HG03095 (cell line): ENCODE measurements around the gene PMS1.
"Not testable (repeated sequence)": the region's sequence is repeated elsewhere in the genome, so short reads cannot be mapped to it uniquely, and the experiment has no call there.

Experiments
- ATAC-seq: cut with Tn5 transposase; IDR thresholded peaks from one replicate; pipeline ENCODE4 v1.9.1; 2021; ENCODE audit warnings: moderate library complexity; ENCODE audit not compliant: unreplicated experiment

PMS1 gene

DNA sequence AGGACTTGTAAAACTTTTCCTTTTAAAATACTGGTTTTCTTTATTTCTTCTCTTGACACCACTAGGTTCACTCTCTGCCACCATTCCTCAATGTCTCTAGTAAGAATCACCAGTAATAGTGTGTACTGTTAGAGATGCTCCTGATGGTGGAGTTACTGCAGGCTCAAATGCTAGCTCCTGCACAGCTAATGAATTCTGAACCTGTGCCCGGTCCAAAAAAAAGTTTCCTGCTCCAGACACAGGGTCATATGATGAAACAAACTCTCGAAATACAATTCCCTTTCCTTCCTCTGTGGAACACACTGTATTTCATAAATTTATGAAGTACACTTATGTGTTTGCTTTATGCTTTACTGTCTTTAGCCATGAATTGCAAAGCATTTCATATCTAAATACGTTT, 19.2 kb downstream of the PMS1 start:
- no peak for ATAC-seq

DNA sequence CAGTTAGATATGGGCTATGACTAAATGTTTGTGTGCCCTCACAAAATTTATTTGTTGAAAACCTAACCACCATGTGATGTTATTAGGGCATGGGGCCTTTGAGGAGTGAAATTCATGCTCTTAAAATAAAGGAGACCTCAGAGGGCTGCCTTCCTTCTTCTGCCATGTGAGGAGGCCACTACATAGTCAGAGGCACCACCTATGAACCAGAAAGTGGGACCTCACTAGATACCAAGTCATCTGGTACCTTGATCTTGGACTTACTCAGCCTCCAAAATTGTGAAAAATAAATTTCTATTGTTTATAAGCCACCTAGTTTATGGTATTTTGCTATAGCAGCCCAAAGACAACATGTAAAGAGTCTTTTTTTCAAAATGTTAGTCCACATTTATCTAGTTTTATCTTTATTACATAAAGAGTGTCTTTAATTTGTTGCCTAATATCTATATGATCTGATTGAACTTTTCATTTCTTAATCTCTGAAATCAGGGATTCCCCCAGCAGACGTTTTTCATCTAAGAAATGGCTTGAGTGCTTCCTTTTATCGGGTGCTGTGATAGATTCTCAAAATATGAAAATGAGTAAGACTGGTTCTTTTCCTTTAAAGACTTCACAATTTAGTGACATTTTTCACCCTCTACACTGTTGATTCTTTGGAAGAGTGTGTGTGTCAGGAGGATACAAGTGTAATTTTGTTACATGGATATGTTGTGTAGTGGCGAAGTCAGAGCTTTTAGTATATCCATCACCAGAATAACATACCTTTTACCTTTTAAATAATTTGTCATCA, 34.2 kb downstream of the PMS1 start:
- no peak for ATAC-seq

DNA sequence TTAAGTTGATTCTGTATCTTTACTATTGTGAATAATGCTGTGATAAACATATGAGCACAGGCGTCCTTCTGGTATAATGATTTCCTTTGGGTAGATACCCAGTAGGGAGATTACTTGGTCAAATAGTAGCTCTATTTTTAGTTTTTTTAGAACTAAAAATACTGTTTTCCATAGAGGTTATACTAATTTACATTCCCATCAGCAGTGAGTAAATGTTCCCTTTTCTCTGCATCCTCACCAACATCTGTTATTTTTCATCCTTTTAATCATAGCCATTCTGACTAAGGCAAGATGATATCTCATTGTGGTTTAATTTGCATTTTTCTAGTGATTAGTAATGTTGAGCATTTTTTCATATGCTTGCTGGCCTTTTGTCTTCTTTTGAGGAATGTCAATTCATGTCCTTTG, 35.1 kb downstream of the PMS1 start:
- ATAC-seq = no peak

DNA sequence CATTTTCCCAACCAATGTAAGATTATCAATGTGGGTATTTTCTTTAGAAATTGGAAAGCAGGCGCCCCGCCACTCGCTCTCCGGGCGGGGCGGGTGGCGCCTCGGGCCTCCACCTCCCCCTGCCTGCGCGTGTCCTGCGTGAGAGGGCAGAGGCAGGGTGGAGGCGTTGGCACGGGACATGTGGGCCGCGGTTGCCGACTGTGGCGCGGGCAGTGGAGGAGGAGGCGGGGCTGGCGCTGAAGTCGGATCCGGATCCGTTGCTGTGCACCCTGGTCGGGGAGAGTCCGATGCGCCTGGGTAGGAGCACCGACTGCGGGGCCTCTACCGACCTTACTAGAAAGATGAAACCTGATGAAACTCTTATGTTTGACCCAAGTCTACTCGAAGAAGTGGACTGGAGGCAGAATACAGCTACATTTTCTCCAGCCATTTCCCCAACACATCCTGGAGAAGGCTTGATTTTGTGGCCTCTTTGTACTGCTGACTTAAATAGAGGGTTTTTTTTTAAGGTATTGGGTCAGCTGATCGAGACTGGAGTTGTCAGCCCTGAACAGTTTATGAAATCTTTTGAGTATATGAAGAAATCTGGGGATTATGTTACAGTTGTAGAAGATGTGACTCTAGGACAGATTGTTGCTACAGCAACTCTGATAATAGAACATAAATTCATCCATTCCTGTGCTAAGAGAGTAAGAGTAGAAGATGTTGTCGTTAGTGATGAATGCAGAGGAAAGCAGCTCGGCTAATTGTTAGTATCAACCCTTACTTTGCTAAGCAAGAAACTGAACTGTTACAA, 37.9 kb downstream of the PMS1 start:
- ATAC-seq = no peak

DNA sequence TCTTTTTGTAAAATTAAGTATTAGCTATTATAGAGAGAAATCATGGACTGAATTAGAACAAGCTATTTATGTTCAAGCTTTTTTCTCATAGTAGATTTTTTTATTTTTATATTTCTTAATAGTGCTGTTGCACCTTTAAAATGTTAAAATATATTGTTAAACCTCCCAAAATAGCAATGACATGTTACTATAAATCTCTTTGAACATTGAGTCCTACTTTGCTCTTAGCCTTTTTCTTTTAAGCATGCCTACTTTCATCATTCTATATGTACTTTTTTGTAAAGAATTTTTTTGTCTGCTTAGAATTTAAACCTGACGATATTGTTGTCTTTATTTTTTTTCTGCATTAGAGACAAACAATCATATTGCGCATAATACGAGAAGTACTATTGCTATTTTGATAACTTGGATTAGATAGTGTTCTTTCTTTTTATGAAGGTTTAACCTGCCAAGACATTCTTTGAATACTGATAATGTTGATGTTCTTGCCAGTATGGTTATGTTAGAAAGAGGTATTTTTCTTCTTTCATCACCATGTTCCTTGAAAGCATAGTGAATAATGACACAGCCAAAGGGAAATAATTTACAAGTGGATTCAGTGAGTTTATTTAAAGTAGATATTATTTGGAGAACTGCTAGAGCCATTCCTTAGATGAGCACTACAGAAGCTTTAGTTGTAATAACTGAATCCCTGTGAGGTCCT, 40.6 kb downstream of the PMS1 start:
- ATAC-seq = no peak

DNA sequence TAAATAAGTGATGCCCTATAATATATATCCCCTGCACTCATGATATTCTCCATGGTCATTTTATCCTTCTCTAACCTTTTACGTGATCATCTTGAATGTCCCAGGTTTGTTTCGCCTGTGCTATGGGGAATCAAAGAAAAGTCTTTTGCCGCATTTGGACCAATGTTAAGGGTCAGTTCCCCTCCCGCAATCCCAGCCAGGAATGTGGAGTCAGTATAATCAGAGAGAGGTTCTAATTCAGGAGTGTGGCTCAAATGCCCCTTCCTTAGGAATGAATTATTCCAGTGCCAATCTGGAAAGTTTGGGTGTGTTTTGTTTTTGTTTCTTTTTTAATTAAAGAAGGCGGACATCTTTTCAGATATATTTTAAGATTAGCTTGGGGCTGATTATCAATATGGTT, 41.8 kb downstream of the PMS1 start:
- ATAC-seq = no peak

DNA sequence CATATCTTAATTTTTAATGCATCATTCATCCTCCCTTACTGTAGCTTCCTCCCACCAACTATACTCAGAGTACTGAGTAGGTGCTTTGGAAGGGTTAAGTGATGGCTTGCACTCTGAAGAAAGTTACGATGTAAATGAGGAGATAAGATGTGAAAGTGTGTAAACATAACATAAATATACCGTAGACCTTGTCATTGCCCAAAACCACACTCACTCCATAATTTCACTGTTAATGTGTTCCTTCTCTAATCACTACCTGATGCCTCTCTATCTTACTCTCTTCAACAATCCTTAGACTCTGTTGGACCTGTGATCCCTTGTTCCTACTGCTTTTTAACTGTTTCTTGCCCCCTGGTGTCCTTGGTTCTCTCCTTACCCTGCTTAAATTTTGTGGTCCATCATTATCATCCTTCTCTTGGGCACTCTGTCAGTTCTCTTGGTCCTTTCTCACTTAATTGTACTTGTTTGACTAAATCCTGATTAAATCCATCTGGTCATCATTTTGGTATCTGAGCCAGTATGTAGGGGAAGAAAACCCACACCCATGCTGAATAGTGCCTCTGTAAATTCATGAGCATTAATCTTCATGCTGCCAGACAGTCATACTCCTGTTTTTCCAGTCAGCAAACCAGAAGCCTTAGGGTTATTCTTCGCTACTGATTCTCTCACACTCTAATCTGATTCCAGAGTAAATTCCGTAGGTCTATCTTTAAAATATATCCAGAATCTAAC, 45.0 kb downstream of the PMS1 start:
- ATAC-seq = no peak

DNA sequence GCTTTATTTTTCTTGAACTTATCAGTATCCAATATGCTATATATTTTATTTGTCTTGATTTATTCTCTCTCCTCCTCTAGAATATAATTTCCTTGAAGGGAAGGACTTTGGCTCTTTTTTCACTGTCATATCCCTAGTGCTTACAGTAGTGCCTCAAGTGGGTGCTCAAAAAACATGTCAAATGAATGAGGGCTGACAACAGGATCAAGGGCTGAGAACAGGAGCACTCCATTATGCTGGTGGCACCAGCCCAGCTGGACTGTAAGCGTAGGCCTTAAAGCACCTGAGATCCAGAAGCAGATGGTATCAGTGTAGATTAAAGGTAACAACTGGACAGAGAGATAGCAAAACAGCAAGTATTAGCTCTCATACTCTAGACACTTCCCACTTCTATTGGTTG, 46.3 kb downstream of the PMS1 start:
- ATAC-seq = no peak

DNA sequence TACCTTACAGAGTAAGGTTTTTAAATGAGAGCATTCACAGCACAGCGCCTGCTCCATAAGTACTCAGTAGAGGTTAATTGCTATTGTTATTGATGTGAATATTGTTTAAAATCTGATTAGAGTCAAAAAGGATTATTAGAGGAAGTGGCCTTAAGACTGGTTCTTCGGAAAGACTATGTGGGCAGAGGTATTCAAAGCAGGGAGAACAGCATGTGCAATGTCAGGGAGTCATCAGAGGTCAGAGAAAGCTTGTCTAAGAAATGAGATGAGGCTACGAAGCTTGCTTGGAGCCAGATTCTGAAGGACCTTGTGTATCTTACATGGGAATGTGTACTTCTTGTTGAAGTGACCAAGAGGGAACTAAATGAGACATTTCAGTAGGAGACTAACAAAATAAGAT, 49.8 kb downstream of the PMS1 start:
- ATAC-seq = peak; percentile 72

DNA sequence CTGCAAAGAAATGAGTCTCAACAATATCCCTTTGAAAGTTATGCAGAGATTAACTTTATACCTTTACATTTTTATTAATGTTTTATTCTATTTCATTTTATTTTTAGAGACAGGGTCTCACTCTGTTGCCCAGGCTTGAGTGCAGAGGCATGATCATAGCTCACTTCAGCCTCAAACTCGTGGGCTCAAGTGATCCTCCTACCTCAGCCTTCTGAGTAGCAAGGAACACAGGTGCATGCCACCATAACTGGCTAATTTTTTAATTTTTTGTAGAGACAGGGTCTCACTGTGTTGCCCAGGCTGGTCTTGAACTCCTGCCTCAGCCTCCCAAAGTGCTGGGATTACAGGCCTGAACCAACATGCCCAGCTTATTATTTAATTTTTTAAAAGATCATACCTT, 50.4 kb downstream of the PMS1 start:
- ATAC-seq = not testable (repeated sequence)

DNA sequence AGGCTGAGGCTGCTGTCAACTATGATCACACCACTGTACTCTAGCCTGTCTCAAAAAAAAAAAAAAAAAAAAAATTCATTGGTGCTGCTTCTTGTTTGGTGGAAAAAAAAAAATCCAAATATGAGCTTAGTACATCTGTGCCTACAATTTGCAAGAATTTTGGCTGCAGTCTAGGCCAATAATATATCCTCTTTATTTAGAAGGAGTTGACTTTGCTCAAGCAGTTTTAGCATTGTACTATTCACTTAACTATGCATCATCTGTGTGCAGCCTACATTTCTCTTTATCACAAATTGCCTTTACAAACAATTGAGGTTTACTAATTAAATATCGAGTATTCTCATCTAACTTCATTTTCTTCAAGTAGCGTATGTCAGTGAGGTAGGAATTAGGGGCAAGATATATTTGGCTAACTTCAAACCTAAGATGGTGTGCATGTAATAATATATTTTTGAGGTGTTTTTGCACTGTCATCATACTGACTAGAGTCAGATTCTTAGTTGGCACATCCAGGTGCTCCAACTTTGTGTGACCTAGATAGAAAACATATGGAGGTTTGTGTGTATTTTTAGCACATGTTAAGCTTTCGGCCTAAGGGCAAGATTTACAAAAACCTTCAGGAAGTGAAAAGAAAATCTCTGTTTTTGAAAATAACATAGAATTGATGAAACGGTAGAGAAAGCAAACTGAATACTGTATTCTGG, 51.8 kb downstream of the PMS1 start:
- ATAC-seq = no peak

DNA sequence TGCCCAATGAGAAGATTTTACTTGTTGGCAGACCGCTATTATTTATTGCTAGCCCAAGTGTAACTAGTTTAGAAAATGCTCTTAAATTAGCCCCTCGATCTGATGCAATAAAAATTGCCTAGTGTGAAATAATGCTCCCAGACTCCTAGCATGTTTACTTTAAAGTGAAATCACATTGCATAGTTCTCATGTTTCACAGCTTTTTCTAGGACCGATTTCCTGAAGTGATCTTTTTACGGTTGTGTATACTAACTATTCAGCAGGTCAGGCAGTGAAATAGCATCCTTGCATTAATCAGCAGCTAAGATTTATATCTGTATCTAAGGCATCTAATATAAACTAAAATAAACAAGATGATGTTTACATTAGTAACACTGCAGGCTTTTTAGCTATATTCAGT, 52.4 kb downstream of the PMS1 start:
- ATAC-seq = no peak

DNA sequence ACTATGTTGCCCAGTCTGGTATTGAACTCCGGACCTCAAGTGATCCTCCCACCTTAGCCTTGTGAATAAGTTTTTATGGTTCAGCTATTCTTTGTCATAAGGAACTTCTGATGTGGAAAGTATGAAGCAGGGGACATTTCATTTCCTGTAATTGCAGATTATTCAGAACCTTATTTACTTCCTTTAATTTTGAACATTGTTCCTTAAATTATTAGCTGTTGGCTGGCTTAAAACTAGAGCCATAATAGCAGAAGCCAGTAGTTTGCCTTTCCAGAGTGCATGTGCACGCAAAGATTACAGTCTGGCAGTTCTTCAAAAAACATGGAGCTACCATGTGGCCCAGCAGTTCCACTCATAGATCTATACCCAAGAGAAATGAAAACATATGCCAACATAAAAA, 53.1 kb downstream of the PMS1 start:
- no peak for ATAC-seq

DNA sequence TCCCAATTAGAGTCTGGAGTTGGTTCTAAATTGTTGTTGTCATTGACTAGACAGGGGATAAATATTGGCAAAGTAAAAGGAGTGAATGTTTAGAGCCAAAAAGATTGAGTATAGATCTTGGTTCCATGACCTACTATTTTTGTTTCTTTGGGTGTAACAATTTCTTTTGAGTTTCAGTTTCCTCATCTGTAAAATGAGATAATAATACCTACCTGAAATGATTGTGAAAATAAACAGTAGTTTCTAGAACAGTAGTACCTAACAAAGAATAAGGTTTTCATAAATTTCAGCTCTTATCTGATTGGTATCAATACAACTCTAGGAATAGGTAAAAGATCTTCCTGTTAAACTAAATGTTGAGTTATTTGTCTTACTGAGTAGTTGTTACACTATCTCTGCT, 56.8 kb downstream of the PMS1 start:
- peak; percentile 41 for ATAC-seq

DNA sequence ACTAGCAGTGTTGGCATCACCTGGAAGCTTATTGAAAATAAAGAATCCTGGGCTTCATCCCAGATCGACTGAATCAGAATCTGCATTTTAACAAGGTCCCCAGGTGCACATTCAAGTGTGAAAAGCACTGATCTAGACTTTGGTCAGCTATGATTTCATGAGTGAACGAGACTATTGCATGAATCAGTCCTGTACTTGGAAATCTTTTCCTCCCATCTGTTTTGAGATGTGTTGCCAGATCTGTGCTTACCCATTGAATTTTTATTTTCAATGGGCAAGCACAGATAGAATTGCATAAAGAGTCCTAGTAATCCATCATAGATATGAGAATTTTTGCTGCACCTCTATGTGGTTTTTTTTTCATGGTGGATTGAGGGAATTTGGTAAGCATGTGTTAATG, 64.0 kb downstream of the PMS1 start:
- no peak for ATAC-seq

DNA sequence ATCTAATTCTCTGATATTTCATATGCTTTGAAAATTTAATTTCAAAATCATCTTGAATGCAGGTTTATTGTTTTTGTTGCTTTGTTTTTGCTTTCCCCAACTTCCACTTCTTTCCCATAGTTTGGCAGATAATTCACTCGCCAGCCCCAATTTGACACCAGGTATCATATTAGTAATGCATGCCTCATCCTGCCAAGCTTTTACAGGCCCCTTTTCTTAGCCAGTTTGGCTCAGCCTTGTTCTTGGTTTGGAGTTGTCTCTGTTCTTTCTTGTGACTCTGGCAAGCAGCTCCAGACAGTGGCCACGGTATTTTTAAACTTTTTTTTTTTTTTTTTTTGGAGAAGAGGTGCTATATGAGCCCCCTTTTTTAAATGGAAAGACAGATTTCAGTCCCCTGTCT, 65.3 kb downstream of the PMS1 start:
- no peak for ATAC-seq

DNA sequence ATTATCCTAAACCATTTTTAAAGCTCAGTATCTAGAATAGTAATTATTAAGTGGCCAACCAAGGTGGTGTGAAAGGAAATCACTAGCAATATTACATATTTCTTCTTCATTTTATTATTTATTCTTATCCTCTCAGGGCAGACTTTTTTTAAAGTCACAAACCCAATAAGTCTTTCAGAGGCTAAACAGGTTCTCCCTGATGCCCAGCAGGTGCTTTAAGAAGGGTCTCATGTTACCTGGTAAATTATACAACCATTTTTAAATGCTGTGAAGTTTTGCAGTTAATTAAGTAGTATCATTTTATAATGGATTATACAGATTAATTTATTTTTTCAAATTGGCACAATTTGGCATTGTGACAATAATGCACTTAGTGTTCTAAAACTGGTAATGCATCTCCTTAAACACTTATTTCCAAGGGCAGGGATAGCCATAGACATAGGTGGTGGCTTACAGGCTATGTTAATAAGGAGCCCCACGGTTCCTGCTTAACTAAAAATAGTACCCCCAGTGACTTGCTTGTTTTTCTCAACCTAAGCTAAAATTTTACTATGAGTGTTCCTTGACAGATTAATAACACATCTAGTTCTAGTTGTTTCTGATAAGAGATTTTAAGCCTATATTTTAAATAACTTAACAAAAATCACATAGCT, 67.0 kb downstream of the PMS1 start:
- no peak for ATAC-seq

DNA sequence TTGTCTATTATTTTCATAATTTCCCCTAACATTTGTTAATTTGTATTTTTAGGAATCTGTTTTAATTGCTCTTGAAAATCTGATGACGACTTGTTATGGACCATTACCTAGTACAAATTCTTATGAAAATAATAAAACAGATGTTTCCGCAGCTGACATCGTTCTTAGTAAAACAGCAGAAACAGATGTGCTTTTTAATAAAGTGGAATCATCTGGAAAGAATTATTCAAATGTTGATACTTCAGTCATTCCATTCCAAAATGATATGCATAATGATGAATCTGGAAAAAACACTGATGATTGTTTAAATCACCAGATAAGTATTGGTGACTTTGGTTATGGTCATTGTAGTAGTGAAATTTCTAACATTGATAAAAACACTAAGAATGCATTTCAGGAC, 69.9 kb downstream of the PMS1 start:
- ATAC-seq = no peak

DNA sequence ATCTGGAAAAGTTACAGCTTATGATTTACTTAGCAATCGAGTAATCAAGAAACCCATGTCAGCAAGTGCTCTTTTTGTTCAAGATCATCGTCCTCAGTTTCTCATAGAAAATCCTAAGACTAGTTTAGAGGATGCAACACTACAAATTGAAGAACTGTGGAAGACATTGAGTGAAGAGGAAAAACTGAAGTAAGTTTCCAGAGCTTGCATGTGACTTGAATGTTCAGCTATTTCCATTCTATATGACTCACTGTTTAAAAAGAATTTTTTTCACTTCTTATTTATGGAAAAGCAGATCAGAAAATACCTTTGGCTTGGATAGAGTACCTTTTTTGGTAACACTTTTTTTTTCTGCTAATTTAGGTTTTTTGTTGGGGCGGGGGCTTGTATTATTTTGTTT, 70.7 kb downstream of the PMS1 start:
- ATAC-seq = no peak

DNA sequence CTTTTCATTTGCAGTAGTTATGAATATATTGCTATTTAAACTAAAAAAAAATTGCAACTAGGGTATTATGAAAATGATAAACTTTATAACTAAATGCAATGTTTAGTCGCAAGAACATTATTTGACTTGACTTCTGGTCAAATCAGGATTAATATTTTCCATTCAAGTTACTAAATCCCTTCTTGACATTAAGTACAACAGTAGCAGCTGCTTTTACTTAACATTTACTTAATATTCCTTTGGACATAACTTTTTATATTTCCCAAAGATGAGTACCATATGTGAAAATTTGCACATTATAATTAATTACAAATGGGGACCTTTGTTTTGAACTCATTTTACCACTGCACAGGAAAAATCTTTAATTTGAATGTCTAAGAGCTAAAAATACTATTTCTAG, 74.0 kb downstream of the PMS1 start:
- no peak for ATAC-seq
